Loucy (cell line): ENCODE results near the gene SLC4A4.

ENCODE experiments used
- H2AFZ ChIP-seq: fragments of 200-600 bp; sonication (generic); 2 replicates; pipeline ENCODE4 v1.6.0; 2016; ENCODE audit warnings: antibody characterized with exemption, mild to moderate bottlenecking, low read length, moderate library complexity
- H3F3A ChIP-seq: fragments of 200-600 bp; 2 replicates; pipeline ENCODE4 v1.6.0; 2016; ENCODE audit warnings: antibody characterized with exemption, low read depth, mild to moderate bottlenecking
- H3K27me3 ChIP-seq: fragments of 200-600 bp; sonication (generic); 2 replicates; pipeline ENCODE4 v1.6.1; 2014; ENCODE audit warnings: low read length, mild to moderate bottlenecking; ENCODE audit not compliant: insufficient read depth, poor library complexity, severe bottlenecking
- H3K36me3 ChIP-seq: fragments of 200-600 bp; sonication (generic); 2 replicates; pipeline ENCODE4 v1.6.1; 2016; ENCODE audit warnings: low read length; ENCODE audit not compliant: insufficient read depth
- H3K4me1 ChIP-seq: fragments of 200-600 bp; sonication (generic); 2 replicates; pipeline ENCODE4 v1.5.1; 2014; ENCODE audit warnings: low read length, mild to moderate bottlenecking; ENCODE audit not compliant: insufficient read depth, poor library complexity, severe bottlenecking
- H3K4me2 ChIP-seq: fragments of 200-600 bp; sonication (generic); 2 replicates; pipeline ENCODE4 v1.6.0; 2014; ENCODE audit warnings: antibody characterized with exemption, low read length, low read depth, mild to moderate bottlenecking; ENCODE audit not compliant: poor library complexity, severe bottlenecking
- H3K4me3 ChIP-seq: fragments of 200-600 bp; sonication (generic); 2 replicates; pipeline ENCODE4 v1.5.1; 2014; ENCODE audit warnings: low read length, mild to moderate bottlenecking, mixed read lengths; ENCODE audit not compliant: poor library complexity, severe bottlenecking
- H3K79me2 ChIP-seq: fragments of 200-600 bp; sonication (generic); 2 replicates; pipeline ENCODE4 v1.6.1; 2014; ENCODE audit warnings: low read length; ENCODE audit not compliant: insufficient read depth
- H3K9ac ChIP-seq: fragments of 200-600 bp; sonication (generic); 2 replicates; pipeline ENCODE4 v1.6.0; 2014; ENCODE audit warnings: mild to moderate bottlenecking, low read depth, low read length, moderate library complexity; ENCODE audit not compliant: poor library complexity, severe bottlenecking
- H3K9me2 ChIP-seq: fragments of 200-600 bp; sonication (generic); replicated peaks from 2 replicates; pipeline ENCODE4 v1.6.1; 2016; ENCODE audit warnings: low read depth, low read length, mixed read lengths
- H3K9me3 ChIP-seq: fragments of 200-600 bp; sonication (generic); 2 replicates; pipeline ENCODE4 v1.6.1; 2014; ENCODE audit warnings: mild to moderate bottlenecking, antibody characterized with exemption, low read length, low read depth; ENCODE audit not compliant: insufficient read depth
- H4K20me1 ChIP-seq: fragments of 200-600 bp; sonication (generic); 2 replicates; pipeline ENCODE4 v1.6.0; 2014; ENCODE audit warnings: antibody characterized with exemption, low read length, mild to moderate bottlenecking; ENCODE audit not compliant: insufficient read depth, poor library complexity, severe bottlenecking
- EZH2phosphoT487 ChIP-seq: fragments of 200-600 bp; IDR thresholded peaks from 2 replicates; pipeline ENCODE4 v1.6.1; 2018; ENCODE audit warnings: antibody characterized with exemption, mild to moderate bottlenecking, moderate library complexity, borderline replicate concordance
- TF ChIP-seq, protein P1 (sequence below): fragments of 200-600 bp; sonication (generic); conservative IDR thresholded peaks from 2 replicates; pipeline ENCODE4 v1.5.1; 2014; ENCODE audit warnings: mild to moderate bottlenecking, antibody characterized with exemption, low read length

Gene SLC4A4

DNA sequence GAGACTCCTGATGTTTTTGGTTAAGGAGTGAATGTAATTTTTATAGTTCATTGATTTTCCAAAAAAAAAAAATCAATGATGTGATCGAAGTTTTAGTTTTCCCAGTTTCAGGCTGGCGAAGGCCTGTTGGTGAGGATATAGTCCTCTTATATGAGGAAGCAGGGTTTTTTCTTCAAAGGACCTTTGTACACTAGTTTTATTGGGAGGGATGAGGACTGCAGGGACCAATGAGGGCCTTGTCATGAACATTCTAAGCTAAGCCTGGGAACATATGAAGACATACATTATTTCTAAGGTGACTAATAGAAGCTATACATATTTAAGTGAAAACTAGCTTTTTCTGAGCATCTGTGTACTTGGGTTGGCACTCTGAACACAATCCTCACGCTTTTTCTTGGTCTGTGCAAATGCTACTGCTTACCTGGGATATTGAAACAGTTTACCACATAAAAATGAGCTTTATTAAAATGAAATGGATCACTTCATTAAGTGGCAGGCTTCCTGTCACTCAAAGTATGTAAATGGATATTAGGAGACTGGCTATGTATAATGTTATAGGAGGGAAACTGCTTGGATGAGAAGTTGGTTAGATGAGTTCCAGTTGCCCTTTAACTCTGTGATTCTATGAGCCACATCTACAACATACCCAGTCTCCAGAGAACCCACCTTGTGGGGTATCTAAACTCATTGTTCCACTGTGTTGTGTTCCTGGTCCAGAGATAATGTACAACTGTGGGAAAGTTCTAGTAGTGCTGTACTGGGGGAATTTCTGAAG lies 43.5 kb downstream of the SLC4A4 start:
- Histone ChIP-seq H3K79me2 (no peaks in the 10 kb centered on the region), H3K4me2 (no peak overlapping the region), H3K4me1 (no peaks in the 10 kb centered on the region), H4K20me1 (no peaks in the 10 kb centered on the region), H3K9me2 (no peaks in the 10 kb centered on the region), H3K4me3 (no peak overlapping the region), H3F3A (no peaks in the 10 kb centered on the region), H3K9me3 (no peaks in the 10 kb centered on the region), H2AFZ (no peak overlapping the region), H3K9ac (no peak overlapping the region), H3K27me3 (no peaks in the 10 kb centered on the region), H3K36me3 (peaks cover 4% of the 10 kb centered on the region; the same call in 1 of the 2 replicates)
- TF ChIP-seq EZH2phosphoT487: no peak
- TF ChIP-seq, protein P1, sequence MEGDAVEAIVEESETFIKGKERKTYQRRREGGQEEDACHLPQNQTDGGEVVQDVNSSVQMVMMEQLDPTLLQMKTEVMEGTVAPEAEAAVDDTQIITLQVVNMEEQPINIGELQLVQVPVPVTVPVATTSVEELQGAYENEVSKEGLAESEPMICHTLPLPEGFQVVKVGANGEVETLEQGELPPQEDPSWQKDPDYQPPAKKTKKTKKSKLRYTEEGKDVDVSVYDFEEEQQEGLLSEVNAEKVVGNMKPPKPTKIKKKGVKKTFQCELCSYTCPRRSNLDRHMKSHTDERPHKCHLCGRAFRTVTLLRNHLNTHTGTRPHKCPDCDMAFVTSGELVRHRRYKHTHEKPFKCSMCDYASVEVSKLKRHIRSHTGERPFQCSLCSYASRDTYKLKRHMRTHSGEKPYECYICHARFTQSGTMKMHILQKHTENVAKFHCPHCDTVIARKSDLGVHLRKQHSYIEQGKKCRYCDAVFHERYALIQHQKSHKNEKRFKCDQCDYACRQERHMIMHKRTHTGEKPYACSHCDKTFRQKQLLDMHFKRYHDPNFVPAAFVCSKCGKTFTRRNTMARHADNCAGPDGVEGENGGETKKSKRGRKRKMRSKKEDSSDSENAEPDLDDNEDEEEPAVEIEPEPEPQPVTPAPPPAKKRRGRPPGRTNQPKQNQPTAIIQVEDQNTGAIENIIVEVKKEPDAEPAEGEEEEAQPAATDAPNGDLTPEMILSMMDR: no peak

DNA sequence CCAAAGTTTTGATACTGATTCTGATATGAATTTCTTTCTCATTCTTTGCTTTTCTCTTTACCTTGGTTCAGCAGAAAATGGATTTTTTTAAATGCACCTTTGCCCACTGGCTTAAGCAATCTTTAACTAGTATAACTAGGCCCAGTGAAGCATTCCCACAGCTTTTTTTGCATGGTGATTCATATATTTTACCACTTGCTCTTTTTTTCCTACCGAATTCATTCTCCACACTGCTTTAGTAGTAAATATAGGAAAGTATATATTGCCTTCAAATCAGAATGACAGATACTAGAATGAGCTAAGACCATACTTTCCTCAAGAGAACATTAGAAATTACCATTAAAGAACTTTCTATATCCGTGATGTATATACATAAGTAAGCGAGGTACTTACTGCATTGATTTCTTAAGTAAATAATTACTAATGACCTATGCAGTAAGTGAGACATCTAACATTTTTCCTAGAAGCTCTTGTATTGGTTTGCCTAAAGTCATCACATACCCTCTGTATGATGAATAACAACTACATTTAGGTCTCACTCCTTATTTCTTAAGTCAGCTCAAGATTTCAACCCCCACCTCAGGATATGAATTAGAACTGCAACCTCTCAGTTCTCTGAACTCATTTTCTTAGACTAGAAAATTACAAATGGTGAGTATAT lies 44.2 kb downstream of the SLC4A4 start:
- TF ChIP-seq, protein P1: no peak
- no peak for TF ChIP-seq EZH2phosphoT487

DNA sequence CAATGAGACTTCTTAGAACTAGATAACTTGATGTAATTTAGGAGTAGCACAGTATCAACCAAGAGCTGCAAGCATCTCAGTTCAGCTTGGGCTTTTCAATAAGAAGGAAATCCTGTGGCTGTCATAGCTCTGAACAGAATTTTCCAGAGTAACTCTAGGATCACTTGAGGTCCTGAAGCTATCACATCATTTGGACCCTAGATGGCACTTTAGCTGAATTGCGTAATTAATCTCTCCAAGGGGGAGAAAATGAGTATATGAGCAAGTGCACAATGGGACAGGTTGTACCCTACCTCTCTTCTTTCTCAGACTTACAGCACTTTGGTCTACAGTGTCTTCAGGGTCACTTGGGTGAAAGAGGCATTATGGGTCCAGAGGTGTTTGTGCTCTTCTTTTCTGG lies 45.2 kb downstream of the SLC4A4 start:
- Histone ChIP-seq H3K4me1 (no peaks in the 10 kb centered on the region), H3F3A (no peaks in the 10 kb centered on the region), H3K4me2 (no peak overlapping the region), H3K9me2 (no peaks in the 10 kb centered on the region), H3K9me3 (no peaks in the 10 kb centered on the region), H4K20me1 (no peaks in the 10 kb centered on the region), H3K4me3 (no peak overlapping the region), H3K9ac (no peak overlapping the region), H3K79me2 (no peaks in the 10 kb centered on the region), H2AFZ (no peak overlapping the region), H3K27me3 (no peaks in the 10 kb centered on the region), H3K36me3 (peaks cover 4% of the 10 kb centered on the region; the same call in 1 of the 2 replicates)
- TF ChIP-seq, protein P1: no peak
- no peak for TF ChIP-seq EZH2phosphoT487

More for the DNA sequence above, 44.2 kb downstream of the SLC4A4 start:
- H3K4me2 ChIP-seq: no peak overlapping the region
- H3F3A ChIP-seq: no peaks in the 10 kb centered on the region
- no peaks in the 10 kb centered on the region for H3K27me3 ChIP-seq
- H3K4me3 ChIP-seq: no peak overlapping the region
- H4K20me1 ChIP-seq: no peaks in the 10 kb centered on the region
- H3K4me1 ChIP-seq: no peaks in the 10 kb centered on the region
- peaks cover 4% of the 10 kb centered on the region; the same call in 1 of the 2 replicates for H3K36me3 ChIP-seq
- H3K9ac ChIP-seq: no peak overlapping the region
- H3K79me2 ChIP-seq: no peaks in the 10 kb centered on the region
- H3K9me3 ChIP-seq: no peaks in the 10 kb centered on the region
- no peak overlapping the region for H2AFZ ChIP-seq
- H3K9me2 ChIP-seq: no peaks in the 10 kb centered on the region
